K562 (cell line): ENCODE data around the gene KLK13. TPM values are rescaled to one million over a fixed set of nuclear protein-coding genes. Genes with fewer than 3 reads are reported as not detected.

ENCODE experiments used
- ATAC-seq: fragments of 200-7000 bp; cut with Tn5 transposase; 3 replicates; pipeline ENCODE4 v1.9.1; 2020; ENCODE audit warnings: moderate library complexity
- BruUV-seq: library from RNA; stranded (reverse); fragments of 400-500 nt; replicated peaks from 2 replicates; lab custom pipeline; 2021; lab: Mats Ljungman, UMichigan
- CTCF ChIA-PET: fragments of 300-600 bp; formaldehyde crosslinking; extraction: SDS; loops from one replicate; lab custom pipeline; 2021; ENCODE audit warnings: low intra/inter-chr PET ratio; lab: Yijun Ruan, JAX
- POLR2A ChIA-PET: fragments of 300-600, 350-650 bp; sonication (Branson Sonifier 250); formaldehyde crosslinking; extraction: SDS; loops from one replicate; lab custom pipeline; 2021; ENCODE audit warnings: antibody characterized with exemption, inconsistent platforms; lab: Yijun Ruan, JAX
- DNase-seq, 4 experiments: peaks; one replicate each; pipeline versions ENCODE4 v3.0.0 to v3.0.0-alpha.2; 2011 to 2018; ENCODE audit warnings: low spot score in 3 of 4, mixed read lengths in 3 of 4; ENCODE audit errors: extremely low read depth in 1 of 4
- FAIRE-seq: peaks from 2 replicates; lab custom pipeline; 2011; peaks lifted over from hg19 to GRCh38; lab: Jason Lieb, UNC
- H2AFZ ChIP-seq: 2 replicates; pipeline ENCODE4 v1.6.0; 2011; ENCODE audit warnings: low read depth, low read length, control low read depth, inconsistent platforms
- H3K27ac ChIP-seq: fragments of 200-600 bp; 3 replicates; pipeline ENCODE4 v1.8.0; 2011; ENCODE audit warnings: low read depth, mild to moderate bottlenecking, control low read depth, inconsistent platforms, low read length, moderate library complexity, mixed read lengths; ENCODE audit errors: extremely low read depth
- H3K27me3 ChIP-seq, 2 experiments: fragments of 300-600 bp in 1 of 2; 2 replicates in 1 of 2; 3 replicates in 1 of 2; pipeline versions ENCODE4 v1.6.0 to v1.8.0; 2011; ENCODE audit warnings: inconsistent platforms in 2 of 2, low read length in 2 of 2, mild to moderate bottlenecking in 1 of 2, mixed read lengths in 1 of 2, moderate library complexity in 1 of 2; ENCODE audit not compliant: control insufficient read depth in 2 of 2, insufficient read depth in 2 of 2
- H3K36me3 ChIP-seq: fragments of 300-600 bp; 3 replicates; pipeline ENCODE4 v1.8.0; 2011; ENCODE audit warnings: mild to moderate bottlenecking, low read length, inconsistent platforms; ENCODE audit not compliant: control insufficient read depth, insufficient read depth
- H3K4me1 ChIP-seq, 2 experiments: fragments of 200-600 bp in 1 of 2; replicated peaks in 1 of 2; 2 replicates in 1 of 2; 3 replicates in 1 of 2; pipeline versions ENCODE4 v1.5.1 to v1.8.0; 2011; ENCODE audit warnings: inconsistent platforms in 2 of 2, low read length in 2 of 2, mild to moderate bottlenecking in 1 of 2, mixed read lengths in 1 of 2, moderate library complexity in 1 of 2; ENCODE audit not compliant: control insufficient read depth in 2 of 2, insufficient read depth in 2 of 2
- H3K4me2 ChIP-seq: 2 replicates; pipeline ENCODE4 v1.6.1; 2011; ENCODE audit warnings: low read length, control low read depth, inconsistent platforms, mixed read lengths; ENCODE audit not compliant: insufficient read depth
- H3K4me3 ChIP-seq: fragments of 200-600 bp; sonication (generic), shearing (Covaris generic); 2 replicates; pipeline ENCODE4 v1.5.1; 2016; ENCODE audit warnings: control low read depth, inconsistent platforms
- H3K79me2 ChIP-seq: fragments of 200-600 bp; 3 replicates; pipeline ENCODE4 v1.8.0; 2011; ENCODE audit warnings: low read length, inconsistent platforms; ENCODE audit not compliant: control insufficient read depth, insufficient read depth
- H3K9ac ChIP-seq, 2 experiments: 2 replicates each; pipeline versions ENCODE4 v1.6.0 to v1.6.1; 2011; ENCODE audit warnings: low read depth in 2 of 2, low read length in 2 of 2, control low read depth in 1 of 2, inconsistent platforms in 1 of 2, mild to moderate bottlenecking in 1 of 2, mixed read lengths in 1 of 2; ENCODE audit not compliant: insufficient read depth in 1 of 2
- H3K9me1 ChIP-seq: one replicate; pipeline ENCODE4 v1.6.0; 2011; ENCODE audit warnings: inconsistent platforms, mild to moderate bottlenecking, low read length, moderate library complexity; ENCODE audit not compliant: control insufficient read depth, insufficient read depth
- H3K9me3 ChIP-seq: replicated peaks from 2 replicates; pipeline ENCODE4 v1.5.1; 2011; ENCODE audit warnings: low read depth, low read length, inconsistent platforms; ENCODE audit not compliant: control insufficient read depth, insufficient read depth
- H4K20me1 ChIP-seq: replicated peaks from 2 replicates; pipeline ENCODE4 v1.6.1; 2011; ENCODE audit warnings: low read length, inconsistent platforms, mixed read lengths; ENCODE audit not compliant: control insufficient read depth, insufficient read depth
- AFF4 ChIP-seq: sonication (generic); formaldehyde crosslinking; IDR thresholded peaks from 2 replicates; pipeline ENCODE4 v1.8.0; 2023; ENCODE audit warnings: mild to moderate bottlenecking, missing genetic modification reagents
- E2F5 ChIP-seq: sonication (generic); formaldehyde crosslinking; IDR thresholded peaks from 2 replicates; pipeline ENCODE4 v1.8.0; 2022; ENCODE audit warnings: mild to moderate bottlenecking, missing genetic modification reagents
- KLF10 ChIP-seq: fragments of 250-450 bp; sonication (Bioruptor Pico); IDR thresholded peaks from 2 replicates; pipeline ENCODE4 v1.6.1; 2021; ENCODE audit warnings: matching md5 sums
- TFAM ChIP-seq: fragments of 250-450 bp; sonication (Bioruptor Pico); conservative IDR thresholded peaks from 2 replicates; pipeline ENCODE4 v1.5.0; 2021; ENCODE audit warnings: mild to moderate bottlenecking, moderate library complexity
- ZFP30 ChIP-seq: fragments of 250-450 bp; sonication (Bioruptor Pico); IDR thresholded peaks from 2 replicates; pipeline ENCODE4 v1.8.0; 2022; ENCODE audit warnings: moderate library complexity, mild to moderate bottlenecking, inconsistent platforms, borderline replicate concordance
- ZNF175 ChIP-seq: fragments of 200-800 bp; sonication (Bioruptor generic); IDR thresholded peaks from 2 replicates; pipeline ENCODE4 v1.6.1; 2016; ENCODE audit warnings: low read depth, mild to moderate bottlenecking, missing genetic modification characterization, missing compliant biosample characterization
- ZNF24 ChIP-seq: fragments of 450-650 bp; IDR thresholded peaks from 2 replicates; pipeline ENCODE4 v1.6.1; 2016
- ZNF263 ChIP-seq: sonication (generic); formaldehyde crosslinking; IDR thresholded peaks from 2 replicates; pipeline ENCODE4 v1.8.0; 2022; ENCODE audit warnings: mild to moderate bottlenecking, missing genetic modification reagents, borderline replicate concordance
- ZNF41 ChIP-seq: fragments of 250-450 bp; sonication (Bioruptor Pico); conservative IDR thresholded peaks from 2 replicates; pipeline ENCODE4 v1.4.0; 2020; ENCODE audit warnings: mild to moderate bottlenecking
- ZNF696 ChIP-seq: fragments of 250-450 bp; sonication (Bioruptor Pico); conservative IDR thresholded peaks from 2 replicates; pipeline ENCODE4 v1.4.0; 2020; ENCODE audit warnings: mild to moderate bottlenecking, moderate library complexity
- ZNF699 ChIP-seq: fragments of 250-450 bp; sonication (Bioruptor Pico); IDR thresholded peaks from 2 replicates; pipeline ENCODE4 v1.8.0; 2021; ENCODE audit warnings: mild to moderate bottlenecking, moderate library complexity; ENCODE audit not compliant: insufficient replicate concordance
- WGBS: fragments of 100-300 bp; shearing (Covaris generic); methylation state at CpG from one replicate; pipeline ENCODE4 v1.1.6; 2016; ENCODE audit warnings: low coverage, mixed read lengths; ENCODE audit not compliant: insufficient coverage; ENCODE audit errors: missing lambda C conversion rate; 5-methylcytosine and 5-hydroxymethylcytosine counted together
- in situ Hi-C: fragments of 300-500 bp; cut with MboI; formaldehyde crosslinking; loops from 4 replicates; pipeline ENCODE4 v1.15.0; 2018; ENCODE audit warnings: inconsistent platforms, mixed read lengths
- intact Hi-C: fragments of 100-400 bp; cut with micrococcal nuclease; formaldehyde crosslinking; loops from 2 replicates; pipeline ENCODE4 v1.14.2; 2022
- polyA plus RNA-seq, 8 experiments: library from polyadenylated mRNA; depleted of rRNA in 4 of 8; stranded (reverse) in 5 of 8; unstranded in 3 of 8; fragments of >200 nt; fragmentation: Nextera tagmentation in 2 of 8; fragmentation: Illumina TruSeq in 1 of 8; extraction: Ambion mirVana in 2 of 8; extraction: Trizol in 1 of 8; gene quantifications; 2 replicates each; pipeline versions ENCODE4 v1.2.1 to v1.2.3, GENCODE V29; 2011 to 2014; ENCODE audit warnings: inconsistent platforms in 1 of 8, missing spikeins in 1 of 8
- total RNA-seq, 7 experiments: library from RNA; depleted of rRNA in 6 of 7; stranded (reverse); fragments of >200 nt in 6 of 7; fragmentation: Illumina TruSeq in 2 of 7; extraction: Trizol in 2 of 7; gene quantifications; 2 replicates each; pipeline versions ENCODE4 v1.2.1 to v1.2.3, GENCODE V29; 2011 to 2021; ENCODE audit warnings: low replicate concordance in 1 of 7
- TF ChIP-seq, protein P1 (sequence below): fragments of 450-650 bp; IDR thresholded peaks from 2 replicates; pipeline ENCODE4 v1.7.1; 2018; ENCODE audit warnings: mild to moderate bottlenecking, low read depth; ENCODE audit not compliant: partially characterized antibody

Gene KLK13
- total and polyA plus RNA-seq, 9 of the 15 experiments (the other 6 are each of a cell fraction or from before 2014, with no cell fraction given), result 0.72 to 9.0 (median 2.3) TPM

DNA sequence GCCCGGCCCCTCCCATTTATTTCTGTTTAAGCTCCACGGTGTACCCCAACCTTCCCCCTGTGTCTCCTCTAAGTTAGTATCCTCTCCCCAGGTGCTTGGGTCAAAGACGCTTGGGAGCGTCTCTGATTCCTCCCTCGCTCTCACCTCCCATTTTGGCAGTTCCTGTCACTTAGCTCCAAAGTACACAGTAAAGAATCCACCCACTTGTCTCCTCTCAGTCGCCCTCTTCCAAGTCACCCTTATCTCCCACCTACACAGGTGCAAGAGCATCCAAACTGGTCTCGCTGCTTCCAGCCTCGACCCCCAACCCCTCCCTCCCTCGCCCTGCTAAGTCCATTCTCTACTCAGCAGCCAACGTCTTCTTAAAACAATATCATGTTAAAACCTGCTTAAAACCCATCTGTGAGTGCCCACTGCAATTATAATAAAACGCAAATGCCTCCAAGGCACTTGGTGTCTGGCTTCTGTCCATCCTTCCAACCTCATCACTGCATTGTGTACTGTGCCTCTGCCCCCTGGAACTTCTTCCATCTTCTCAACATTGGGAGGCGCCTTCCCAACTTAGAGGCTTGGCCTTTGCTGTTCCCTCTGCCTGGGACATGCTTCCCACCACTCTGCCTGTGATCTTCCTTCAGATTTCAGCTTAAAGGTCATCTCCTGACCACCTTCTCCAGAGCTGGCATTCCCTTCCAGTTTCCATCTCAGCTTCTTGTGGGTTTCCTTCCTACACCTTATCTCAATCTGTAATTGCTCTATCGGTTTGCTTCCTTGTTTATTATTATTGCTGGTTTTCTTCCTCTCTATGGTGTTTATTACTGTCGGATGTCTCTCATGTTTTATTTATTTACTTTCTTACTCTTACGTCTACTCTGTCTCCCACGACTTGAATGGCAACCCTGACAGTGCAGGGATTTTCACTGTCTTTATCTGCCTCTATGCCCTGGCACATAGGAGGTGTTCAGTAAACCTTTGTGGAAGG lies 27.3 kb upstream of the KLK13 start:
- no peaks in the 10 kb centered on the region; a peak in 1 of 5 replicates for H3K4me1 ChIP-seq
- no peak for FAIRE-seq
- WGBS, result 11% methylated on average over 14 of the region's 16 CpGs
- TF ChIP-seq, protein P1, sequence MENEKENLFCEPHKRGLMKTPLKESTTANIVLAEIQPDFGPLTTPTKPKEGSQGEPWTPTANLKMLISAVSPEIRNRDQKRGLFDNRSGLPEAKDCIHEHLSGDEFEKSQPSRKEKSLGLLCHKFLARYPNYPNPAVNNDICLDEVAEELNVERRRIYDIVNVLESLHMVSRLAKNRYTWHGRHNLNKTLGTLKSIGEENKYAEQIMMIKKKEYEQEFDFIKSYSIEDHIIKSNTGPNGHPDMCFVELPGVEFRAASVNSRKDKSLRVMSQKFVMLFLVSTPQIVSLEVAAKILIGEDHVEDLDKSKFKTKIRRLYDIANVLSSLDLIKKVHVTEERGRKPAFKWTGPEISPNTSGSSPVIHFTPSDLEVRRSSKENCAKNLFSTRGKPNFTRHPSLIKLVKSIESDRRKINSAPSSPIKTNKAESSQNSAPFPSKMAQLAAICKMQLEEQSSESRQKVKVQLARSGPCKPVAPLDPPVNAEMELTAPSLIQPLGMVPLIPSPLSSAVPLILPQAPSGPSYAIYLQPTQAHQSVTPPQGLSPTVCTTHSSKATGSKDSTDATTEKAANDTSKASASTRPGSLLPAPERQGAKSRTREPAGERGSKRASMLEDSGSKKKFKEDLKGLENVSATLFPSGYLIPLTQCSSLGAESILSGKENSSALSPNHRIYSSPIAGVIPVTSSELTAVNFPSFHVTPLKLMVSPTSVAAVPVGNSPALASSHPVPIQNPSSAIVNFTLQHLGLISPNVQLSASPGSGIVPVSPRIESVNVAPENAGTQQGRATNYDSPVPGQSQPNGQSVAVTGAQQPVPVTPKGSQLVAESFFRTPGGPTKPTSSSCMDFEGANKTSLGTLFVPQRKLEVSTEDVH, result no peak
- TF ChIP-seq ZNF24, result no peak
- TF ChIP-seq ZNF696 (CRISPR knock-in tag), result no peak
- TF ChIP-seq ZNF41 (CRISPR knock-in tag), result no peak
- TF ChIP-seq KLF10, result no peak
- no peak for TF ChIP-seq ZNF175
- TF ChIP-seq ZNF263 (CRISPR knock-in tag), result no peak
- TF ChIP-seq AFF4 (CRISPR knock-in tag), result no peak
- TF ChIP-seq ZNF699 (CRISPR knock-in tag), result no peak
- no peak for TF ChIP-seq TFAM (CRISPR knock-in tag)
- TF ChIP-seq E2F5 (CRISPR knock-in tag), result no peak
- TF ChIP-seq ZFP30, result no peak
- no peaks in the 10 kb centered on the region for H3K9me3 ChIP-seq
- POLR2A ChIA-PET, result interaction anchor here (1.0 kb wide), 1 partner anchor 76 kb away, joined by 3 read pairs; no protein-coding TSS in a partner anchor
- no TSS peak for BruUV-seq
- H2AFZ ChIP-seq, result no peak overlapping the region
- in situ Hi-C loops (loop anchor here (5.0 to 10.0 kb wide), 3 partner anchors 70 to 387 kb away; no protein-coding TSS in a partner anchor), intact Hi-C loops (loop anchor here (5.0 kb wide), 1 partner anchor 385 kb away; no protein-coding TSS in a partner anchor)
- H3K27ac ChIP-seq, result no peak overlapping the region
- no peaks in the 10 kb centered on the region for H3K36me3 ChIP-seq
- H3K4me3 ChIP-seq, result no peak overlapping the region
- no peak for ATAC-seq
- H3K27me3 ChIP-seq, result peaks cover 11 to 33% of the 10 kb centered on the region in 2 experiments; a peak in 3 of 5 replicates
- H4K20me1 ChIP-seq, result peaks cover 12% of the 10 kb centered on the region
- no peaks in the 10 kb centered on the region for H3K79me2 ChIP-seq
- CTCF ChIA-PET, result interaction anchor here (0.6 kb wide), 1 partner anchor 163 kb away, joined by 5 read pairs; no protein-coding TSS in a partner anchor
- peaks cover 8% of the 10 kb centered on the region for H3K9me1 ChIP-seq
- H3K4me2 ChIP-seq, result no peak overlapping the region
- H3K9ac ChIP-seq, result no peak overlapping the region
- no peak for DNase-seq
